Activated CD8-positive, alpha-beta memory T cell treated with anti-CD3 and anti-CD28 coated beads, Interleukin-2, amount 50 U/mL, for 1 hour (primary cell): ENCODE data around the gene ADH7.
"Not testable (repeated sequence)": the region's sequence is repeated elsewhere in the genome, so short reads cannot be mapped to it uniquely, and the experiment has no call there.

Experiments used
- DNase-seq: peaks from one replicate; pipeline ENCODE4 v3.0.0-alpha.2; 2020; ENCODE audit errors: extremely low read depth

The ADH7 gene

DNA sequence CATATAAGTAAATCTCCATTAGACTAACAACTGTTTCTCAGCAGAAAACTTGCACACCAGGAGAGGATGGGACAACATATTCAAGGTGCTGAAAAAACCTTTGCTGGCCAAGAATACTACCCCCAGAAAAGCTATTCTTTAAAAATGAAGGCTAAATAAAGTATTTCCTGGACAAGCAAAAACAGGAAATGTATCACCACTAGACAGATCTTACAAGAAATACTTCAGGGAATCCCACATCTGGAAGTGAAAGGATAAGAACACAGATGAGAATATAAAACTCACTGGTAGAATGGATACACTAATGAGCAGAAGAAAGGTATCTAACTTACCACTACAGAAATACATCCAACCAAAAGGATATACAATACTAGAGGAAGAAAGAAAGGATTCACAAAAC lies 55.6 kb downstream of the ADH7 start:
- DNase-seq, result no peak

GRCh38 chr4:99378876-99379275 lies 56.3 kb downstream of the ADH7 start:
- DNase-seq, result no peak

GRCh38 chr4:99377341-99377740 lies 57.8 kb downstream of the ADH7 start:
- not testable (repeated sequence) for DNase-seq

GRCh38 chr4:99372464-99372863 lies 62.7 kb downstream of the ADH7 start:
- not testable (repeated sequence) for DNase-seq

DNA sequence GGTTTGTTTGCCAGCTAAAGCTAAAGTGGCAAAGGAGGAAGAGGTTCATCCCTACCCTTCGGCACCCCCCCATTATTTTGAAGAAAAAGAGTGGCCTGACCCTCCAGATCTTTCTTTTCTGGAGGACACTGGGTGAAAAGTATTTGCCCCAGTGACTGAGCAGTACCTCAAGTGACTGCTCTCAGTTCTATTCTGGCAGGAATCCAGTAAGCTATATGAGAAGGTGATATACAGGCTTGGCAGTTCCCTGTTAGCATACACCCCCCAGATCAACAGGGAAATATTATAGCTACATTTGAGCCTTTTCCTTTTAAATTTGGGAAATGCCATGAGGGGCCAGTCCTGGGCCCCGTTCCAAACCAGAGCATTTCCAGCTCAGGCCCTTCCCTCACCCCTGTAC lies 67.3 kb downstream of the ADH7 start:
- not testable (repeated sequence) for DNase-seq

GRCh38 chr4:99366491-99366890 lies 68.7 kb downstream of the ADH7 start:
- DNase-seq, result no peak

GRCh38 chr4:99362768-99363167 lies 72.4 kb downstream of the ADH7 start:
- DNase-seq, result no peak
